ENCODE results near the gene ADAMTS2.

ADAMTS2 gene

GRCh38 chr5:179371681-179372680, 26.7 kb upstream of the ADAMTS2 start:
- no peak for DNase-seq

GRCh38 chr5:179371121-179371510, 25.9 kb upstream of the ADAMTS2 start:
- no peak for DNase-seq

- DNase-seq: no peak
Measured at GRCh38 chr5:179370490-179371120, 25.3 kb upstream of the ADAMTS2 start.

GRCh38 chr5:179369530-179369884, 24.2 kb upstream of the ADAMTS2 start:
- DNase-seq: no peak

- no peak for DNase-seq
Measured at GRCh38 chr5:179368806-179369529, 23.7 kb upstream of the ADAMTS2 start.

GRCh38 chr5:179368126-179368805, 23.0 kb upstream of the ADAMTS2 start:
- DNase-seq: no peak

GRCh38 chr5:179367491-179367890, 22.2 kb upstream of the ADAMTS2 start:
- no peak for DNase-seq

GRCh38 chr5:179362355-179362754, 17.1 kb upstream of the ADAMTS2 start:
- DNase-seq: no peak

- no peak for DNase-seq
Measured at GRCh38 chr5:179361037-179361603, 15.9 kb upstream of the ADAMTS2 start.

- no peak for DNase-seq
Measured at GRCh38 chr5:179357031-179357430, 11.8 kb upstream of the ADAMTS2 start.

GRCh38 chr5:179355976-179356974, 11.0 kb upstream of the ADAMTS2 start:
- no peak for DNase-seq

- no peak for DNase-seq
Measured at GRCh38 chr5:179354305-179354882, 9.1 kb upstream of the ADAMTS2 start.

- no peak for DNase-seq
Measured at GRCh38 chr5:179348843-179349242, 3.6 kb upstream of the ADAMTS2 start.

- DNase-seq: no peak
Measured at GRCh38 chr5:179348011-179348530, 2.8 kb upstream of the ADAMTS2 start.

- DNase-seq: no peak
Measured at GRCh38 chr5:179347581-179347980, 2.3 kb upstream of the ADAMTS2 start.

GRCh38 chr5:179346875-179347274, 1.6 kb upstream of the ADAMTS2 start:
- no peak for DNase-seq

- DNase-seq: no peak
Measured at GRCh38 chr5:179346401-179346800, 1.1 kb upstream of the ADAMTS2 start.

- DNase-seq: no peak
Measured at GRCh38 chr5:179345183-179345432, 153 bp downstream of the ADAMTS2 start.

- DNase-seq: no peak
Measured at GRCh38 chr5:179344431-179345182, 654 bp downstream of the ADAMTS2 start.

All from NCI-H1930 (cell line).